Germinal center (tissue), 1 donor: ENCODE results near the gene GABRB2.

Experiments used
- DNase-seq: peaks from one replicate; pipeline ENCODE4 v3.0.0; 2012; ENCODE audit warnings: mixed read lengths, low spot score

Gene GABRB2

DNA sequence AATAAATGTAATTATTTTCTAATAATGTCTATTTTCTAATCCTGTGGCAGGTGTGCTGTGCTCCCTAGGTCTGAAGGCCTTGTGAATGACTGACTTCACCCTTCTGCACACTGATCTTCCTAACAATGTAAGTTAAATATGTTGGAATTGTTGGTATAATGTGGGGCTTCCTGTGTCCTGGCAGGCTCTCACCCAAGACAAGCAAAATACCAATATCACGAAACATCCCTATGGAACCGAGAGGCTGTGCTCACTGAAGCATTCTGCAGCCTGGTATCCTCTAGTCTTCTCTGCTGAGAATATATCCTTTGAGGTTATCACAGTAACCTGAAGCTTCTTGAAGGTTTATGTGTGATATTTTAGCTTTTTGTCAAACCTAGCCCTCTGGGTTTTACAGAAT, 159.4 kb downstream of the GABRB2 start:
- DNase-seq = no peak

DNA sequence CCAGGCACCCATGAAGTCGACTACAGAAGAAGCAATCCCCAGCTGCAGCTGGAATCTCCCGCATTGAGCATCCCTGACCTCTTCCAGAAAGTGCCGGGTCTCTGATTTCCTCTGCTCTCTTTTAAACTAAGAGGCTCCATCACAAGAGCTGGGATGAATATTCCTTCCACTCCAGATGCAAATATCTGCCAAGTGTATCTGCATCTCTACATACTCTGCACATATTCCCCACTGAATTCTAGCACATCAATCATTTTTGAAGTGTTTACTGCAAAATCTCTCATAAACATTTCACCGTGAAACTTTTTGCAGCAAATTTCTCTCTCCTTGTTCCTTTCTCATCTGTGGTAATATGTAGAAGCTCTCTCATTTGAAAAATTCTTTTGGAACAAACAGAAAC, 161.5 kb downstream of the GABRB2 start:
- DNase-seq = no peak

DNA sequence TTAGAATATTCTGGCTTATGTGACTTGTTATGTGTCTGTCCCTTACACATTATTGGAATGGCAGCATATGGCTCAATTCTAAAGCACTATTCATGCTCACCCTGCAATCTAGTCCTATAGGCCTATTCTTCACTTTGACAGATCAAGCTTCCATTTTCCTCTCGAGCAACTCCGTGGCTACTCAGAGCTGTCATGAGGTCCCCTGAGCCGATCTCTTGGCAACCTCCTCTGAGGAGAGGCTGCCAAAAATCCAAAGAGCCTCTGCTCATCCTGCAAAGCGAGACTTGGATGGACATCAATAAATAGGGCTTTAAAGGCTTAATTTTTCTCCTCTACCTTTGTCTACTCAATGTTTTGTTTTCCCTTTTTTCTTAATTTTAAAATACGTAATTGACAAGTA, 163.8 kb downstream of the GABRB2 start:
- no peak for DNase-seq

DNA sequence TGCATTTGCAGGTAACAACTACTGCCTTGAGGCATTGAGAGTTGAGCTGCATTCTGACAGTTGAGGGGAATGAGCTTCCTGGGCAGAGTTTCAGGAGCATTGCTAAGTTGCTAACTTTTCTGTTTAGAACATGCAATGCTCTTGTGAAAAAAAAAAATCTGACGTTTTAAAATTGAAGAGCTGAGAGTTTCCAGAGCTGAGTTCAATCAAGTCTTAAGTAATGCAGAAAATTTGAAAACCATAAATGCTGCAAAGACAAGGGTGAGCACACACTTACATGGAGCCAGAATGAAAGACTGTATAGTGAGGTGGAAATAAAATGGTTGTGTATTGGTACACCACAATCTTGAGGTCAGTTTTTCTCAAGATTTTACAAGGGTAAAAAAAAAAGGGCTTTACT, 166.0 kb downstream of the GABRB2 start:
- DNase-seq = no peak

DNA sequence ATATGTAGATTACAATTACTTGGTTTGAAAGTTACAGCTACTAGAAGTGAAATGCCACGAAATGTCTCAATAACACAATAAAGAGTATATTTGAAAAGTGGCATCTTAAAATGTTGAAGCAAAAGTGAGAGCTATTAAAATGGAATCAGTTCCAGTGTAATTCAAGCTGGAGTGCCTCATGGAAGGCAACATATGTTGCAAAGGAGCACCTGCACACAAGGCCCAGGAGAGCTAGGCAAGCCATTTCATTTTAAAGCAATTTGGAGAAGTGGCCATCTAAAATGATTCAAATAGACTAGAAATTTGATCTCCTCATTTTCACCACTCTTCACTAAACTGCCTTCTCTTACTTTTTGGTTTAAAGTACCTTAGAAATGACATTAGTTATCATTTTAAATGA, 167.8 kb downstream of the GABRB2 start:
- no peak for DNase-seq

DNA sequence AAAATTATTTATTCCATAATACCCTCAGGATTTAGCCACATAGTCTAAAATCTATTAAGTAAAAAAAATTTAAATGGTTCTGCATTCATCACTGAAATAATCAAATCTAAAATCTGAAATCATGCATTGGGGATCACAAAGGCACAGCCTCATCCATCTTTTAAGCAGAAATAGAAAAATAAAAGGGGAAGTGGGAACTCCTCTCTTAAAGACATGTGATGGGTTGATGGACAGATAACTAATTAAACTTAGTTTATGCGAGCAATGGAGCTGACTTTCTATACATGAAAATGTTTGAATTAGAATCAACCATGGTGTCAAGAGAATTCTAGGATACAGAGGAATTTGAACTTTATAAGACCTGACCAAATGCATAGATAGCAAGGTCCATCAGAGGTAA, 170.5 kb downstream of the GABRB2 start:
- no peak for DNase-seq

DNA sequence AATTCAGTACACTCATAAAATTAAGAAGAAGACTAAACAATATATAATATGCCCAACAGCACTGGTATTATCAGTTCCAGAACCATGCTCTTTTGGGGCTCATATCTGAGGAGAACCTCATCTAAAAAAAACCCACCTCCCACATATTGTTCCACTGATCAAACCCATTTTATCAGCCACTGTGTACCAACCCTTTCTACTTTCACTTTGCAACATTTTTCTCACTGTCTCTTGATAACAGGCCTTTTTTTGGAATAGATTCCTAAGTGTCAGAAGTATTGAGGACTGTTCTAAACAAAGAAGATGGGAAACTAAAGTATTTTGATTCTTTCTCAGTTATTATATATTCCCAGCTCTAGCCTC, 173.2 kb downstream of the GABRB2 start:
- no peak for DNase-seq

DNA sequence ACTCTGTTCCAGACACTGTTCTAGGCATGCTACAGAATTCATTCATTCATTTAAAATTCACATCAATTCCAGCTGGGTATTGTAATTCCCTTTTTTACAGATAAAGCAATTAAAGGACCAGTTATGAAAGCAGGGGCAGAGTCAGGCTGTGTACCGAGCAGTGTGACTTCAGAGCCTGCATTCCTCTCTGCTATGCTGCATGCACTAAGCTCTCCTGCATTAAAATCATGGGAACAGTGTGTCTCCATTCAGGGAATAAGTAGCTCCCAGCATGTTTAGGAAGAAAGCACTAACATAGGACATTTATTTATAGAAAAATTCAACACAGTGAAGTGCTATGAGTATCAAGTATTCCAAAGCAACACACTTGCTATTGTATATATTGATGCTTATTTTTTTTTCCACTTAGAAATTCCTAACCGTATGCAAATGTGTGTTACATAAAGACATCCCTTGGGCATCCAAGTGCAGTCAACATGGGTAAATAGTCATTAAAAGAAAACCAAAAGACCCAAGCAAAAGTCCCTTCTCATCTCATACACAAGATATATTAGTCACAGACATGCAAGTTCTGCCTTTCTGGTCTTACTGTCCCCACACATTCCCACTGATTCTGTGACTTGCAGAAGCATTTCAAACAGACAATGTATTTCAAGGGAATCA, 173.7 kb downstream of the GABRB2 start:
- no peak for DNase-seq

DNA sequence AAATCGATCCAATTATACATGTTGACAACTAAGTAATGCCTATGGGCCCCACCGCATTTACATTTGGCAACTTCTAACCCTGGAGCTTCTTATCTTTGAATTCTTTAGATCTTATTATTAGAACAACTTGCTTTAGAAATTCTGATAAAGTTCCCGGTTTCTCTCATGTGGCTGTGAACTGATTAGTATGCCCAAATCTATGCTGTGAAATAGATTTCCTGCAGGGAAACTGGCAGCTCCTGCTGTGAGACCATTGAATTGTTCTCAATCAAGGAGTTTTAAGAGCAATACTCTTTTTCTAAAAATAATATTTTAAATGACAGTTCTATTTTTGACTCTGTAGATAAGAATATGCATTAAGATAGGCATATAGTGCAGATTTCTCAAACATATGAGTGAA, 177.5 kb downstream of the GABRB2 start:
- no peak for DNase-seq

DNA sequence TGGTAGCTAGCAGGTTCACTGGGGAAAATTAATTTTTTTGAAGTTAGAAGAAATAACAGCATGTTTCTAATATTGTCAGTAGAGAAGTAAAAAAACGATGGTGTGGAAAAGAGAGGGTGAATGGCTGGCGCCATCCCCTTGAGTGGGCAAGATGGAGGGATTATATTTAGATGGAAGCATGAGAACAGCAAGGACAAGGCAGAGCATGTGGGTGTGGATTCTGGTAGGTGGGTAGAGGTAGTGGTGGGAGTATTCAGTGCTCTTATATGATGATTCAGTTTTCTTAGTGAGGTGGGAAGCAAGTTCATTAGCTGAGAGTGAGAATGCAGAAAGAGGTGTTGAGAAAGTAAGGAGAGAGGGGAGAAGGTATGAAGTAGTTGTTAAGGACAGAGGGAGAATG, 188.1 kb downstream of the GABRB2 start:
- DNase-seq = no peak

DNA sequence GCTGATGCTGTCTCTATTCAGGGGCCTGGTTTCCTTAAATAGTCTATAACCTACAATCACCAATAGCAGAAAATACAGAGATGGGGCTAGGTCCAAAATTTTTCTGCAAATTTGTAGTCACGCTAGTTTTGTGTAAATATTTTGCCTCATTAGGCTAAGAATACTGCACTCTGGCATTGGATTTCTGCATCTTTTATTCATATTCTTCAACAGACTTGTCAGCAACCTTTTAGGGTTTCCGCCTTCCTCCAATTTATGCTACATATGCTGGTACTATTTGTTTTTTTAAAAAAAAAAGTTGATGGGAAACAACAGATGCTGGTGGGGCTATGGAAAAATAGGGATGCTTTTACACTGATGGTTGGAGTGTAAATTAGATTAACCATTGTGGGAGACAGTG, 202.3 kb downstream of the GABRB2 start:
- no peak for DNase-seq

DNA sequence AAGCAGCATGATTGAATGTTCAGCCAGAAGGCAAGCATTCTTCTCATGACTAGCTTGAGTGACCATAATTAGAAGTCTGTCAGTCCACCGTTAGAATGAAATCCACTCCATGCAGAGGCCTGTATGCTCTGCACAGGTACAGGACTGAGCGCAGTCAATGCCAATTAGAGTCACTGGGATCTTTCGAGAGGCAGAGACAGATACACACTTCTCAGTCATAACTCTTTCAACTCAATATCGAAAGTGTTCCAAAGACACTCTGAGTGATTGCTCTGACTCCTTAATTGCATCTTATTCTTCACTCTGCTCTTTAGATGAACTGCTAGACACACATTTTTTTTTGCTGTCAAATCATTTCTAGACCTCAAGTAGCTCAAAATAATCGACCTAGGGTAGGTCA, 203.6 kb downstream of the GABRB2 start:
- no peak for DNase-seq

DNA sequence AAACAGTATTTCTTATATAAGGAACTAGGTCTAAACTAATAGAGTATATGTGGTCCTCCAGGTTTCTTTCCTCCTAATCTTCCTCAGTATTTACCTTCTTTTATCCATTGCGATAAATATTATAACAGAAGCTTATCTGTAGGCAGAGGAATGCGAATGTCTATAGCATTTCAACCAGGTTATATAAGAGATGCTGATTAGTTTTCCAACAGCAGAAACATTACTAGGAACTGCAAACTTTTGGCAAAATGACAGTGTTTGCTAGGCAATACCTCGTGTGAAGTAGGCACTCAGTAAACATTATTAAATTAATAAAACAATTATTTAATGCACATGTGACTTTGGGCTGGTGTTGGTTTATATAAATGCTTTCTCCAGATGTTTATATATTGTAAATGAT, 206.5 kb downstream of the GABRB2 start:
- DNase-seq = no peak

DNA sequence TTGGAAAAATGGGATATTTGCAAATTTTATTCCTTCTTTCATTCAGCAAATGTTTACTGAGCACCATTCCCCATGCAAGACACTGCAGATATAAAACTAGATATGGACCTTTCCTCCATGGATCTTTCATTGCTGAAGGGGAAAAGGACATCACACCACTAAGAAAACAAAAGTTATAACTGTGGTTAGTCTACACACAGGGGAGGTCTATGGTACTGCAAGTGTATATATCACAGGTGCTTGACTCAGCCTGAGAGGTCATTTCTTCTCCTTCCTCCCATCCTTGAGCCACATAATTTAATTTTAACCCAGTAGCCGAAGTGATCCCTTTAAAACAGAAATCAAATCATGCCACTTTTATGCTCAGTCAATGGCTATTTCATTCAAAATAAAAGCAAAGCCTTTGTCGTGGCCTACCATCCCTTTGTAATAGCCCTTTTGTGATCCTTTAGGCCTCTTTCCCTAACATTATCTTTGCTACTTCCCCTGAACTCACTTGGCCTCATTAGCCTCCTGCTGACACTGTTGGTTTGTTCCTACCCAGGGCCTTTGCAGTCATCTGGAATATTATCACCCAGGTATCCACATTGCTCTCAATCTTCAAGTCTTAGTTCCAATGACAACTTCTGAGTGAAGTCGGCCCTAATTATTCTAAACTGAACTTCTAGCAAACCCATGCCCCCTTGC, 213.2 kb downstream of the GABRB2 start:
- no peak for DNase-seq

DNA sequence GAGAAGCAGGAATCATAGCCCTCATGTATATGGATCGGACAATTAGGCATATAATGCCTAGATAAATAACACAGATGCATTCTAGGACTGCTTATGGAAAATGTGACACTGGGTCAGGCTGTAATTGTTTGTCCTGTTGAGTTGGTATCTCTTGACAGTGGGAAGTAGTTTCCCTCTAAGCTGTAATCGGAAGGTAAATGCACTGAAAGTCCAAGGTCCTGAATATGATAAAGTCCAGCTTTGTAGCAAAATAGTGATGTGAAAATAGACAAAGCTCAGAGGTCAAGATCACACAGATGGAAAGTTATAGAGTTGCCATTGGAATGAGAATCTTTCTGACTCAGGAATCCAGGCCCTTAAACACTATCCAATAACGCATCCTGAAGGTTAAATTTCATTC, 214.2 kb downstream of the GABRB2 start:
- no peak for DNase-seq

DNA sequence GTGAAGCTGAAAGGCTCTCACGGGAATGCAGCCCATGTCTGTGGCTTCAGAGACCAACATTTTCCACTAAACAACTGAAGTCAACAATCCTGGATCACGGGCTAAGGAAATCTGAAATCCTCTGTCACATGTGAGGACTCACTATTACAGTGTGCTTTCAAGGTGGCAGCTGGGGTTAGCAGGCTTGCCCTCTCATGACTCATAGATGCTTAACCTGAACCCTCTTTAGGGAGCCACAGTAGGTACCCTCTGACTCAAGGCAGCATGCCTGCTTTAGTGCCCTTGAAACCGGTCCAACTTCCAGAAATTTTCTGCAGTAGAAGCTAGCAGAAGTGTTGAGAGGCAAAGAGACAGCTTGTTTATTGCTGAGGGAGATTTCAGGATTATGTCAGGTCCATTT, 232.5 kb downstream of the GABRB2 start:
- no peak for DNase-seq

DNA sequence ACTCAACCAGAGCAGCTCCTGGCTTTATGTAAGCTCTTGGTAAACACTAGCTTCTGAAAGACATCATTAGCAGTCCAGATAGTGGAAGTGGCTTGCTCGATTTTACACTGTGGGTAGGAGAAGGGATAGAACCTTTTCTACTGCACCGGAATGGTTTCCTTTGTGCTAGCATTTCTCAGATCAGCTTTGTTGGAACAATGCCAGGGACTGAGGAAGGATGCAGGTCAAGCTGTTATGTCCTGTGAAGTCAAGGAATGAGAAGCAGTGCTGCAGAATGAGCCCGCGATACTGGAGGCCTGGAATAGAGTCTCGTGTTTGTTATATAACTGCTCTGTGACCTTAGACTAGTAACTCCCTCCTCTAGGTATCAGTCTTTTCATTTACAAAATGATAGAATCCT, 233.6 kb downstream of the GABRB2 start:
- DNase-seq = no peak

DNA sequence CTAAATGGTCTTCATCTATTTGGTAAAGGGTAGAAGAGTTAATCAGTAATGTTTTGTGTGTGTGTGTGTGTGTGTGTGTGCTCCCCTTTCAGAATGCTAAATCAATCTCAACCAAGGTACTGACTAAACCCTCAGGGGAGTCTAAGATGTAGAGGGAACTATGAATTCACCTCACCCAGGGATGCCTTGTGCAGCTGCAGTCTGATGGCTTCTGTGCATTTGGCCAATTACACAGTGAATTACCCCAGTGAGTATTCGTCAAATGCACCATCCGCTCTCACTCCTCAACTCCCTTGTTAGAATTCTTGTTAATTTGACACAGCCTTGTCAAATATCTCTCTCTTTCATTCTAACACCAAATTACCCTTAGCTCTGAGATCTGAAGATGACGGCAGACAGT, 234.6 kb downstream of the GABRB2 start:
- no peak for DNase-seq

DNA sequence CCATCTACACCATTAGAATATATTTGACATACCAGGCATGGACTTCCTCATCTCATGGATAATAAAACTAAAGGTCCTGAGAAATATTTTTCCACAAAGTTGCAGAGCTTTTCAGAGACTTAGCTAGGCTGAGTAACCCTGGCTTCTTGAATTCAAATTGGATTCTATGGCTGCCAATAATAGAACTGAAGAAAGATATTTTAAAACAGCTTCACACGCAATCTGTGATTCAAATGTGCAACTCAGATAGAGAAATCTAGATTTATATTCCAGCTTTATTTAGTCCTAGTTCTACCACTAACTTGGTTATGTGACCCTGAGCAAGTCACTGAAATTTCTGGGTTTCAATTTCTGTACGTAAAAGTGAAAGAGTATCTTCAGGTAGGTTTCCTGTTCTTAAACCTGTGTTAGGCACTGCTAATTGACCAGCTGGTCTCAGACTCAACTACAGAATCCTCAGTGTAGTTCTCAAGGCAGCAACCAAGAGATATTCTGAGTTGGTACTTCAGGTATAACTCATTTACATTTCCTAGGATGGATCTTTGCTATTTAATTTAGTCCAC, 235.3 kb downstream of the GABRB2 start:
- DNase-seq = no peak

DNA sequence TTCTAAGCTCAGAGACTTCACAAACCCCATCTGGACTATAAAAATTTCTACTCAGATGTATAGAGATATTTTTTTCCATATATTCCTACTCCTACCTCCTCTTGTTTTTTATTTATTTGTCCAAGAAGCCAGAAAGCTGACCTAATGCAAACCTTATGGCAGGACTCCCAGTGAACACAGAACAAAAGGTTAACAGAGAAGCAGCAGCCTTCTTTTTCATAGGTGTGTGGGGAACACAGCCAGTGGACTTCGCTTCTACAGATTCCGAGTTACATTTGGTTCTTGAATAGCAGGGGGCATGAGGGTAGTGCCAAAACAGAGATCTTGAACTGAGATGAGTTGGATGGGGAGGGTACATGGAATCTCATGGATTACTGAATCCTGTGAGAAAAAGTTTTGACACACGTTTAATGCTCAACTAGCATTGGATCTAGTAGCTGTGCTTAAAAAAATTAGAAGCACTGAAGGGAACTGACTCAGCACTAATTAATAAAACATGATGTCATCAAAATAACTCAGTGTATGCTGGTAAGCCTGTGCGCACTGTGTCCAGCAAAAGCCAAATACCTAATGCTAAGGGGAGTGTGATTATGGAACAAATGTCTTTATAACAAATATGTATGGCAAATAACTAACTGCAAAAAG, 240.1 kb downstream of the GABRB2 start:
- no peak for DNase-seq

DNA sequence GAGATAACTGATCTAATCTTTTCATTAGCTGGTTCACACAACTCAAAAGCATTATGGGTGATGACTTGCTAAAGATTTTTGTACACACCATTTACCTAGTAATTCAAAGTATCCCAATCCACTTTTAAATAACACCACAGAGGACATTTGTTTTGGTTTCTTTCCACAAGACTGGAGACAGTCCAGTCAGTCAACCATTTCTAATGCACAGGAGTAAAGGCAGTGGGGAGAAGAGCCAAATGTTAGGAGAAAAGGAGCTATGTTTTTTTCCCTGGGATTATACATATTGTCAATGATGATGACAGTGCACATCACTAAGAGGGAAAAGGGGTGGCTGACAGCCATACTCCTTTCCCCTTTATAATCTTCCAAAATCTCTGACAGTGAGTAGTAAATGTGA, 240.9 kb downstream of the GABRB2 start:
- no peak for DNase-seq

DNA sequence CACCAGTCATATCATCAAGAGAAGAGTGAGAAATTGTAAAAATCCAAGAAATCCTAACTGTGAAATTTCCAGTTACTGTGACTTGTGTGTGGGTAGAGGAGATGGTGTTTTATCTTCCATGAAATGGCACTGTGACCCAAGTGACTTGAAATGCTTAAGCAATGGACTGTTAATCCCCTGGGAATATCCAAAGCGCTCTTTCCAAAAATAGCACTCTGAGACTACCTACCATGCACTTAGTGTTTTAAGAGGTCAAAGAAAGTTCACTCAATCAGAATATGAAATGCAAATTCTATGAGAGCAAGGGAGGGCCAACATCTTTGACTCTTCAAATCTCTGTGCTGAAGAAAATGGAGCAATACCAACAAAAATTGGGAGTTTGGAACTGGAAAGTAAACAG, 244.0 kb downstream of the GABRB2 start:
- DNase-seq = no peak

DNA sequence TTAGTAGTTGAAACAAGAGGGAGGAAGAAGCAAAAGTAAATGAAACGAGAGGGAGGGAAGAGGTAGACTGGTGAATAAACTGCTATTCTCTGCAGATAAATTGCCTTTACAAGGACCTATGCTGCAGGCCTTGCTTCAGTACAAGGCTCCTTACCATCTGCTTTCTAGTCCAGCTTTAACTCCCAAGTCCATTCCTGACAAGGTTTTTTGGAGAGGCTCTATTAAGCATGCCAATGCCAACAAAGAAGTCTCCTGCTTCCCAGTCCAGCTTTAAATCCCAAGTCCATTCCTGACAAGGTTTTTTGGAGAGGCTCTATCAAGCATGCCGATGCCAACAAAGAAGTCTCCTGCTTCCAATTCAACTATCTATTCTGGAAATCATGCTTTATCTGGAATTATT, 244.9 kb downstream of the GABRB2 start:
- DNase-seq = no peak

DNA sequence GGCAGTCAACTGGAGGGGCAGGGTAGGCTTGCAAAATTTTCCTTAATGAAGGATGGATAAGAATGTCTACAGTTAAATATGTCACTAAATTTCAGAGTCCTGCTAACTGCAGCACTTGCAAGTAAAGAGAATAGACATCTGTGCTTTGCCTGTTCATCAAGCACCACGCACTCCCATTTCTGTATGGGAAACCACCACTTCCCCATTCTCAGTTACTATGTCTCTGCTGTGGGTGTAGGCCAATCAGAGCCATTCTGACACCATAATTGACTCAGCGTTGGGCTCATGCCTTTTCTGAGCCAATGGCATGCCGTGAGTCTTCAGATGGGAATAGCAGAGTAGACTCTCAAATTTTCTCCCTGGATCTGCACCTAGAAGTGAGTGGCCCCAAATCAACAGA, 247.5 kb downstream of the GABRB2 start:
- DNase-seq = no peak
